Measurements from ENCODE around the gene LMF1.

LMF1 gene

GRCh38 chr16:877242-878071, 93.3 kb downstream of the LMF1 start:
- DNase-seq, result no peak

GRCh38 chr16:876523-877241, 94.1 kb downstream of the LMF1 start:
- no peak for DNase-seq

- DNase-seq, result no peak
Observed at GRCh38 chr16:876041-876335, 94.8 kb downstream of the LMF1 start.

- no peak for DNase-seq
Observed at GRCh38 chr16:875182-876040, 95.4 kb downstream of the LMF1 start.

GRCh38 chr16:874366-875181, 96.2 kb downstream of the LMF1 start:
- DNase-seq, result no peak

- no peak for DNase-seq
Observed at GRCh38 chr16:873889-874288, 96.9 kb downstream of the LMF1 start.

GRCh38 chr16:873243-873661, 97.5 kb downstream of the LMF1 start:
- DNase-seq, result no peak

- no peak for DNase-seq
Observed at GRCh38 chr16:872436-873242, 98.1 kb downstream of the LMF1 start.

- no peak for DNase-seq
Observed at GRCh38 chr16:871562-872345, 99.0 kb downstream of the LMF1 start.

GRCh38 chr16:870856-871561, 99.8 kb downstream of the LMF1 start:
- no peak for DNase-seq

- DNase-seq, result no peak
Observed at GRCh38 chr16:869823-870641, 100.8 kb downstream of the LMF1 start.

- DNase-seq, result no peak
Observed at GRCh38 chr16:868846-869822, 101.7 kb downstream of the LMF1 start.

GRCh38 chr16:868386-868755, 102.4 kb downstream of the LMF1 start:
- DNase-seq, result no peak

GRCh38 chr16:867421-868385, 103.1 kb downstream of the LMF1 start:
- no peak for DNase-seq

- DNase-seq, result no peak
Observed at GRCh38 chr16:866252-866896, 104.4 kb downstream of the LMF1 start.

GRCh38 chr16:865026-865425, 105.8 kb downstream of the LMF1 start:
- DNase-seq, result no peak
